SK-N-SH (cell line): ENCODE measurements around the gene RCE1. TPM values are rescaled to one million over a fixed set of nuclear protein-coding genes. Genes with fewer than 3 reads are reported as not detected.

Source experiments
- CTCF ChIA-PET: fragments of 300-600, 350-600 bp; formaldehyde crosslinking; extraction: SDS; loops from one replicate; lab custom pipeline; 2021; lab: Yijun Ruan, JAX
- POLR2A ChIA-PET: fragments of 350-600 bp; sonication (Branson Sonifier 250); formaldehyde crosslinking; extraction: SDS; loops from one replicate; lab custom pipeline; 2020; ENCODE audit warnings: antibody characterized with exemption, inconsistent platforms; lab: Yijun Ruan, JAX
- DNase-seq: peaks from one replicate; pipeline ENCODE4 v3.0.0; 2012
- H2AFZ ChIP-seq: fragments of 200-600 bp; sonication (generic); 2 replicates; pipeline ENCODE4 v1.8.1; 2016; ENCODE audit warnings: antibody characterized with exemption, mild to moderate bottlenecking, low read depth
- H3F3A ChIP-seq: fragments of 200-600 bp; sonication (generic); replicated peaks from 2 replicates; pipeline ENCODE3; 2016; ENCODE audit warnings: antibody characterized with exemption, mild to moderate bottlenecking; ENCODE audit not compliant: insufficient read depth
- H3K27ac ChIP-seq, 2 experiments: fragments of 200-500 bp in 1 of 2; fragments of 200-600 bp in 1 of 2; sonication (Bioruptor generic) in 1 of 2; sonication (generic), shearing (Covaris generic) in 1 of 2; 2 replicates each; pipeline versions ENCODE4 v1.5.1 to v1.6.1; 2014 to 2016; ENCODE audit warnings: low read depth in 2 of 2, inconsistent platforms in 1 of 2, low read length in 1 of 2, mild to moderate bottlenecking in 1 of 2, mixed read lengths in 1 of 2
- H3K27me3 ChIP-seq: fragments of 200-600 bp; sonication (generic), shearing (Covaris generic); 2 replicates; pipeline ENCODE4 v1.6.1; 2016; ENCODE audit warnings: mixed run types; ENCODE audit not compliant: insufficient read depth
- H3K36me3 ChIP-seq, 2 experiments: fragments of 200-500 bp in 1 of 2; fragments of 200-600 bp in 1 of 2; sonication (Bioruptor generic) in 1 of 2; sonication (generic) in 1 of 2; replicated peaks in 1 of 2; 2 replicates each; pipeline versions ENCODE3 to v1.5.1; 2014 to 2016; ENCODE audit warnings: low read length in 1 of 2, mild to moderate bottlenecking in 1 of 2; ENCODE audit not compliant: insufficient read depth in 2 of 2, control insufficient read depth in 1 of 2
- H3K4me1 ChIP-seq, 2 experiments: fragments of 200-500 bp in 1 of 2; fragments of 200-600 bp in 1 of 2; sonication (Bioruptor generic) in 1 of 2; sonication (generic), shearing (Covaris generic) in 1 of 2; 2 replicates each; pipeline versions ENCODE4 v1.5.1 to v1.6.1; 2014 to 2016; ENCODE audit warnings: low read depth in 1 of 2, low read length in 1 of 2, mixed run types in 1 of 2; ENCODE audit not compliant: insufficient read depth in 2 of 2, control insufficient read depth in 1 of 2
- H3K4me2 ChIP-seq: fragments of 200-600 bp; sonication (generic), shearing (Covaris generic); 2 replicates; pipeline ENCODE4 v1.6.1; 2017; ENCODE audit warnings: mixed run types
- H3K4me3 ChIP-seq, 2 experiments: fragments of 200-500 bp in 1 of 2; fragments of 200-600 bp in 1 of 2; sonication (Bioruptor generic) in 1 of 2; sonication (generic), shearing (Covaris generic) in 1 of 2; 2 replicates each; pipeline versions ENCODE4 v1.5.1 to v1.8.1; 2014 to 2016; ENCODE audit warnings: low read depth in 2 of 2, inconsistent platforms in 1 of 2, low read length in 1 of 2, mild to moderate bottlenecking in 1 of 2, mixed read lengths in 1 of 2, moderate library complexity in 1 of 2
- H3K79me2 ChIP-seq: fragments of 200-600 bp; sonication (generic); 2 replicates; pipeline ENCODE4 v1.8.1; 2017; ENCODE audit warnings: mild to moderate bottlenecking; ENCODE audit not compliant: insufficient read depth
- H3K9ac ChIP-seq: fragments of 200-600 bp; sonication (generic); 2 replicates; pipeline ENCODE4 v1.6.1; 2017; ENCODE audit warnings: mixed run types
- H3K9me2 ChIP-seq: fragments of 200-600 bp; sonication (generic); 2 replicates; pipeline ENCODE4 v1.6.1; 2017; ENCODE audit warnings: mixed run types
- H3K9me3 ChIP-seq: fragments of 200-600 bp; sonication (generic); 2 replicates; pipeline ENCODE4 v1.6.1; 2017; ENCODE audit warnings: mixed run types, mild to moderate bottlenecking, moderate library complexity
- H4K20me1 ChIP-seq: fragments of 200-600 bp; sonication (generic); 2 replicates; pipeline ENCODE4 v1.6.1; 2017; ENCODE audit warnings: mild to moderate bottlenecking, mixed run types; ENCODE audit not compliant: insufficient read depth
- CHD2 ChIP-seq: fragments of 150-350 bp; IDR thresholded peaks from 2 replicates; pipeline ENCODE4 v1.6.1; 2018; ENCODE audit warnings: low read length; ENCODE audit not compliant: partially characterized antibody
- ELF1 ChIP-seq: IDR thresholded peaks from 2 replicates; pipeline ENCODE4 v1.4.0; 2012
- FOSL2 ChIP-seq: IDR thresholded peaks from 2 replicates; pipeline ENCODE4 v1.4.0; 2012; ENCODE audit warnings: low read depth, mild to moderate bottlenecking, moderate library complexity, borderline replicate concordance
- FOXM1 ChIP-seq: IDR thresholded peaks from 2 replicates; pipeline ENCODE4 v1.4.0; 2012; ENCODE audit warnings: low read depth, mild to moderate bottlenecking
- GABPA ChIP-seq: IDR thresholded peaks from 2 replicates; pipeline ENCODE4 v1.4.0; 2012; ENCODE audit warnings: low read depth, mild to moderate bottlenecking
- JUND ChIP-seq: IDR thresholded peaks from 2 replicates; pipeline ENCODE4 v1.4.0; 2012
- MAX ChIP-seq: IDR thresholded peaks from 2 replicates; pipeline ENCODE4 v1.4.0; 2012; ENCODE audit warnings: low read depth
- MEF2A ChIP-seq: IDR thresholded peaks from 2 replicates; pipeline ENCODE4 v1.4.0; 2012; ENCODE audit warnings: low read depth, borderline replicate concordance
- MXI1 ChIP-seq: IDR thresholded peaks from 2 replicates; pipeline ENCODE4 v1.6.1; 2012; ENCODE audit warnings: mild to moderate bottlenecking, low read depth, low read length, improper control_type of control experiment
- NFIC ChIP-seq: IDR thresholded peaks from 2 replicates; pipeline ENCODE4 v1.4.0; 2012; ENCODE audit warnings: borderline replicate concordance
- RAD21 ChIP-seq: IDR thresholded peaks from 2 replicates; pipeline ENCODE4 v1.6.1; 2012; ENCODE audit warnings: mild to moderate bottlenecking, low read length
- RFX5 ChIP-seq: IDR thresholded peaks from 2 replicates; pipeline ENCODE4 v1.6.1; 2012; ENCODE audit warnings: mild to moderate bottlenecking, improper control_type of control experiment, low read length
- RXRA ChIP-seq: IDR thresholded peaks from 2 replicates; pipeline ENCODE4 v1.4.0; 2012; ENCODE audit warnings: low read depth, mild to moderate bottlenecking, borderline replicate concordance
- SIN3A ChIP-seq: IDR thresholded peaks from 2 replicates; pipeline ENCODE4 v1.6.1; 2012; ENCODE audit warnings: low read depth, mild to moderate bottlenecking, low read length, moderate library complexity, borderline replicate concordance
- SMC3 ChIP-seq: IDR thresholded peaks from 2 replicates; pipeline ENCODE4 v1.6.1; 2012; ENCODE audit warnings: low read depth, low read length, improper control_type of control experiment
- TAF1 ChIP-seq: IDR thresholded peaks from 2 replicates; pipeline ENCODE4 v1.6.1; 2012; ENCODE audit warnings: low read depth, mild to moderate bottlenecking, low read length, moderate library complexity, borderline replicate concordance
- TCF12 ChIP-seq: IDR thresholded peaks from 2 replicates; pipeline ENCODE4 v1.4.0; 2012
- TEAD4 ChIP-seq: IDR thresholded peaks from 2 replicates; pipeline ENCODE4 v1.4.0; 2012; ENCODE audit warnings: mild to moderate bottlenecking, borderline replicate concordance; ENCODE audit not compliant: insufficient read depth
- YY1 ChIP-seq: IDR thresholded peaks from 2 replicates; pipeline ENCODE4 v1.4.0; 2012; ENCODE audit warnings: low read depth, mild to moderate bottlenecking
- ZBTB33 ChIP-seq: IDR thresholded peaks from 2 replicates; pipeline ENCODE4 v1.4.0; 2012; ENCODE audit warnings: low read depth, borderline replicate concordance
- WGBS: methylation state at CpG from one replicate; pipeline ENCODE4 v1.1.6; 2017; ENCODE audit warnings: low lambda C conversion rate; 5-methylcytosine and 5-hydroxymethylcytosine counted together
- polyA plus RNA-seq, 3 experiments: library from polyadenylated mRNA; depleted of rRNA; stranded (reverse); fragments of >200 nt; gene quantifications; 2 replicates each; pipeline ENCODE4 v1.2.3, GENCODE V29; 2012
- TF ChIP-seq, protein P1 (sequence below): IDR thresholded peaks from 2 replicates; pipeline ENCODE4 v1.6.1; 2012; ENCODE audit warnings: mild to moderate bottlenecking, low read depth, low read length, moderate library complexity
- TF ChIP-seq, protein P2 (sequence below): fragments of 150-350 bp; IDR thresholded peaks from 2 replicates; pipeline ENCODE4 v1.6.1; 2016; ENCODE audit warnings: mild to moderate bottlenecking, low read depth, low read length

The RCE1 gene
- polyA plus RNA-seq, 1 of the 3 experiments (the other 2 are of a cell fraction), result 25.0 TPM

DNA sequence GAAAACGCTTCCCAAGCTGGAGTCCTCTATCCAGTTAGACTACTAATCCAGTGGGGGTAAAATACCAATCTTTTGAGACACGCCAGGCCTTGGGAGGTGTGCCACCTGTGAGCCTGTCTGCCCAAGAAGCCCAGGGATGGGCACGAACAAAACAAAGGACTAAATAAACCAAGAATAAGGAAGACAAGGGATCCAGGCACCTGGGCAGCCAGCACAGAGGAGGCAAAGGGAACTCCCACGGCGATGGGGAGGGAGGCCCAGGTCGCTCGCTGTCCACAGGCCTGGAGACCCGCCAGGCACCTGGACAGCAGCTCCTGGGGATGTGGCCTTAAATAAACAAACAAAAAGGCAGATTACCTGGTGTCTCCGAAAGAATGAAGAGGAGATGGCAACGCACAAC is 45.0 kb downstream of the RCE1 start:
- no peaks in the 10 kb centered on the region for H3K79me2 ChIP-seq
- no peak overlapping the region for H3K27ac ChIP-seq
- no peak for DNase-seq
- H4K20me1 ChIP-seq, result no peaks in the 10 kb centered on the region
- H3F3A ChIP-seq, result peaks cover 8% of the 10 kb centered on the region
- no peaks in the 10 kb centered on the region for H3K27me3 ChIP-seq
- H3K4me2 ChIP-seq, result no peak overlapping the region
- H3K36me3 ChIP-seq, result no peaks in the 10 kb centered on the region
- WGBS, result 96% methylated on average over 10 of the region's 10 CpGs
- peaks cover 7 to 17% of the 10 kb centered on the region in 2 experiments; a peak in 2 of 4 replicates for H3K4me1 ChIP-seq
- CTCF ChIA-PET, result interaction anchor here (0.6 to 1.1 kb wide), 2 partner anchors 10 to 86 kb away, joined by 3 read pairs; no protein-coding TSS in a partner anchor
- no peak overlapping the region for H3K4me3 ChIP-seq
- no peak overlapping the region for H3K9ac ChIP-seq
- POLR2A ChIA-PET, result interaction anchor here (0.6 kb wide), 1 partner anchor 34 kb away, joined by 4 read pairs; no protein-coding TSS in a partner anchor
- no peaks in the 10 kb centered on the region for H3K9me2 ChIP-seq
- H3K9me3 ChIP-seq, result no peaks in the 10 kb centered on the region
- TF ChIP-seq RXRA, result no peak
- no peak for TF ChIP-seq TEAD4
- no peak for TF ChIP-seq NFIC
- TF ChIP-seq CHD2, result no peak
- no peak for TF ChIP-seq RFX5
- no peak overlapping the region for H2AFZ ChIP-seq

DNA sequence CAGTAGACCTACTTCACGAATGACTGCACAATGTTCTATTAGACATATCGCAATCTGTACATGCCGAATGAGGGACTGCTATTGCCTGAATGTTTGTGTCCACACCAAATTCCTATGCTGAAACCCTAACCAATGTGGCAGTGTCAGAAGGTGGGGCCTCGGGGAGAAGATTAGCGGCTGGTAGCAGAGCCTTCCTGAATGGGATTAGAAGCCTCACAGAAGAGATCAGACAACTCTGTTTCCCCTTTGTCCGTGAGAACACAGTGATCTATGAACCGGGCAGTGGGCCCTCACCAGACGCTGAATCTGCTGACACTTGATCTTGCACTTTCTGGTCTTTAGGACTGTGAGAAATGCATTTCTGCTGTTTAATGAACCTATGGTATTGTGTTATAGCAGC is 46.7 kb downstream of the RCE1 start:
- no peak overlapping the region for H3K4me2 ChIP-seq
- 89% methylated on average over 8 of the region's 8 CpGs for WGBS
- H4K20me1 ChIP-seq, result no peaks in the 10 kb centered on the region
- H3K27me3 ChIP-seq, result no peaks in the 10 kb centered on the region
- H3K4me3 ChIP-seq, result no peak overlapping the region
- H3K9me2 ChIP-seq, result no peaks in the 10 kb centered on the region
- H3K36me3 ChIP-seq, result no peaks in the 10 kb centered on the region
- CTCF ChIA-PET, result interaction anchor here (0.9 to 1.1 kb wide), 2 partner anchors 10 to 86 kb away, joined by 3 to 4 read pairs; no protein-coding TSS in a partner anchor
- H3K27ac ChIP-seq, result no peak overlapping the region
- TF ChIP-seq TAF1 (no peak), RAD21 (no peak), MXI1 (no peak), GABPA (no peak), CHD2 (no peak), SIN3A (no peak), ELF1 (no peak), TEAD4 (no peak), YY1 (no peak), FOSL2 (no peak), ZBTB33 (no peak), NFIC (no peak), TCF12 (no peak), MAX (no peak), SMC3 (no peak), JUND (no peak), FOXM1 (no peak), MEF2A (no peak)
- TF ChIP-seq, protein P1, sequence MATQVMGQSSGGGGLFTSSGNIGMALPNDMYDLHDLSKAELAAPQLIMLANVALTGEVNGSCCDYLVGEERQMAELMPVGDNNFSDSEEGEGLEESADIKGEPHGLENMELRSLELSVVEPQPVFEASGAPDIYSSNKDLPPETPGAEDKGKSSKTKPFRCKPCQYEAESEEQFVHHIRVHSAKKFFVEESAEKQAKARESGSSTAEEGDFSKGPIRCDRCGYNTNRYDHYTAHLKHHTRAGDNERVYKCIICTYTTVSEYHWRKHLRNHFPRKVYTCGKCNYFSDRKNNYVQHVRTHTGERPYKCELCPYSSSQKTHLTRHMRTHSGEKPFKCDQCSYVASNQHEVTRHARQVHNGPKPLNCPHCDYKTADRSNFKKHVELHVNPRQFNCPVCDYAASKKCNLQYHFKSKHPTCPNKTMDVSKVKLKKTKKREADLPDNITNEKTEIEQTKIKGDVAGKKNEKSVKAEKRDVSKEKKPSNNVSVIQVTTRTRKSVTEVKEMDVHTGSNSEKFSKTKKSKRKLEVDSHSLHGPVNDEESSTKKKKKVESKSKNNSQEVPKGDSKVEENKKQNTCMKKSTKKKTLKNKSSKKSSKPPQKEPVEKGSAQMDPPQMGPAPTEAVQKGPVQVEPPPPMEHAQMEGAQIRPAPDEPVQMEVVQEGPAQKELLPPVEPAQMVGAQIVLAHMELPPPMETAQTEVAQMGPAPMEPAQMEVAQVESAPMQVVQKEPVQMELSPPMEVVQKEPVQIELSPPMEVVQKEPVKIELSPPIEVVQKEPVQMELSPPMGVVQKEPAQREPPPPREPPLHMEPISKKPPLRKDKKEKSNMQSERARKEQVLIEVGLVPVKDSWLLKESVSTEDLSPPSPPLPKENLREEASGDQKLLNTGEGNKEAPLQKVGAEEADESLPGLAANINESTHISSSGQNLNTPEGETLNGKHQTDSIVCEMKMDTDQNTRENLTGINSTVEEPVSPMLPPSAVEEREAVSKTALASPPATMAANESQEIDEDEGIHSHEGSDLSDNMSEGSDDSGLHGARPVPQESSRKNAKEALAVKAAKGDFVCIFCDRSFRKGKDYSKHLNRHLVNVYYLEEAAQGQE, result no peak
- TF ChIP-seq, protein P2, sequence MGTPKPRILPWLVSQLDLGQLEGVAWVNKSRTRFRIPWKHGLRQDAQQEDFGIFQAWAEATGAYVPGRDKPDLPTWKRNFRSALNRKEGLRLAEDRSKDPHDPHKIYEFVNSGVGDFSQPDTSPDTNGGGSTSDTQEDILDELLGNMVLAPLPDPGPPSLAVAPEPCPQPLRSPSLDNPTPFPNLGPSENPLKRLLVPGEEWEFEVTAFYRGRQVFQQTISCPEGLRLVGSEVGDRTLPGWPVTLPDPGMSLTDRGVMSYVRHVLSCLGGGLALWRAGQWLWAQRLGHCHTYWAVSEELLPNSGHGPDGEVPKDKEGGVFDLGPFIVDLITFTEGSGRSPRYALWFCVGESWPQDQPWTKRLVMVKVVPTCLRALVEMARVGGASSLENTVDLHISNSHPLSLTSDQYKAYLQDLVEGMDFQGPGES, result no peak
- POLR2A ChIA-PET, result no interaction called here
- H3K4me1 ChIP-seq, result peaks cover 3 to 15% of the 10 kb centered on the region in 2 experiments; a peak in 2 of 4 replicates
- H3K9me3 ChIP-seq, result no peaks in the 10 kb centered on the region
- no peak overlapping the region for H2AFZ ChIP-seq
- H3F3A ChIP-seq, result peaks cover 8% of the 10 kb centered on the region
- H3K9ac ChIP-seq, result no peak overlapping the region
- DNase-seq, result no peak
- no peaks in the 10 kb centered on the region for H3K79me2 ChIP-seq
